HepG2 (cell line): ENCODE measurements around the gene SYT1. TPM values are rescaled to one million over a fixed set of nuclear protein-coding genes. Genes with fewer than 3 reads are reported as not detected.

Experiments used
- ATAC-seq: fragments of 200-7000 bp; cut with Tn5 transposase; 3 replicates; pipeline ENCODE4 v1.9.1; 2020; ENCODE audit warnings: mild to moderate bottlenecking, moderate library complexity
- BruUV-seq: library from RNA; stranded (reverse); fragments of 400-500 nt; replicated peaks from 2 replicates; lab custom pipeline; 2021; lab: Mats Ljungman, UMichigan
- CTCF ChIA-PET: fragments of 300-600 bp; formaldehyde crosslinking; extraction: SDS; loops from one replicate; lab custom pipeline; 2021; ENCODE audit warnings: low total read pairs, inconsistent platforms, low intra/inter-chr PET ratio; lab: Yijun Ruan, JAX
- POLR2A ChIA-PET: fragments of 350-600 bp; sonication (Branson Sonifier 250); formaldehyde crosslinking; loops from one replicate; lab custom pipeline; 2020; ENCODE audit warnings: antibody characterized with exemption, inconsistent platforms; lab: Yijun Ruan, JAX
- DNase-seq: peaks from one replicate; pipeline ENCODE4 v3.0.0-alpha.2; 2015; ENCODE audit warnings: low spot score
- FAIRE-seq: peaks from 3 replicates; lab custom pipeline; 2011; peaks lifted over from hg19 to GRCh38; lab: Jason Lieb, UNC
- H2AFZ ChIP-seq: one replicate; pipeline ENCODE4 v1.6.1; 2011; ENCODE audit warnings: low read length, inconsistent platforms
- H3K27ac ChIP-seq: fragments of 300-600 bp; 3 replicates; pipeline ENCODE4 v1.8.0; 2011; ENCODE audit warnings: mixed run types, mild to moderate bottlenecking, mixed read lengths, low read length, inconsistent platforms; ENCODE audit not compliant: insufficient read depth; ENCODE audit errors: extremely low read length
- H3K27me3 ChIP-seq, 2 experiments: fragments of 200-600 bp in 1 of 2; 2 replicates in 1 of 2; 3 replicates in 1 of 2; pipeline versions ENCODE4 v1.6.0 to v1.8.0; 2011; ENCODE audit warnings: low read length in 2 of 2, mild to moderate bottlenecking in 2 of 2, moderate library complexity in 2 of 2, inconsistent platforms in 1 of 2; ENCODE audit not compliant: insufficient read depth in 2 of 2, control insufficient read depth in 1 of 2
- H3K36me3 ChIP-seq, 2 experiments: fragments of 200-600 bp in 1 of 2; replicated peaks in 1 of 2; 2 replicates in 1 of 2; 3 replicates in 1 of 2; pipeline versions ENCODE4 v1.5.1 to v1.8.0; 2011; ENCODE audit warnings: low read length in 2 of 2, inconsistent platforms in 1 of 2; ENCODE audit not compliant: insufficient read depth in 2 of 2, control insufficient read depth in 1 of 2
- H3K4me1 ChIP-seq: 2 replicates; pipeline ENCODE4 v1.5.1; 2012; ENCODE audit warnings: low read length, inconsistent platforms; ENCODE audit not compliant: insufficient read depth
- H3K4me2 ChIP-seq: 2 replicates; pipeline ENCODE4 v1.6.0; 2011; ENCODE audit warnings: low read depth, low read length, inconsistent platforms
- H3K4me3 ChIP-seq, 3 experiments: fragments of 200-600 bp in 1 of 3; sonication (generic), shearing (Covaris generic) in 1 of 3; replicated peaks in 1 of 3; 2 replicates each; pipeline ENCODE4 v1.5.1; 2011 to 2016; ENCODE audit warnings: low read length in 3 of 3, inconsistent platforms in 2 of 3, low read depth in 2 of 3, mild to moderate bottlenecking in 2 of 3, control low read depth in 1 of 3, mixed read lengths in 1 of 3; ENCODE audit not compliant: insufficient read depth in 1 of 3
- H3K79me2 ChIP-seq: one replicate; pipeline ENCODE4 v1.6.1; 2011; ENCODE audit warnings: low read length, inconsistent platforms; ENCODE audit not compliant: insufficient read depth
- H3K9ac ChIP-seq: 2 replicates; pipeline ENCODE4 v1.6.0; 2011; ENCODE audit warnings: mild to moderate bottlenecking, low read depth, low read length, inconsistent platforms; ENCODE audit not compliant: insufficient read depth
- H3K9me3 ChIP-seq: 2 replicates; pipeline ENCODE4 v1.5.1; 2012; ENCODE audit warnings: mild to moderate bottlenecking, low read length
- H4K20me1 ChIP-seq: 2 replicates; pipeline ENCODE4 v1.6.0; 2011; ENCODE audit warnings: inconsistent platforms, mild to moderate bottlenecking, low read length, moderate library complexity; ENCODE audit not compliant: insufficient read depth
- FOSL2 ChIP-seq: sonication (generic); formaldehyde crosslinking; IDR thresholded peaks from 2 replicates; pipeline ENCODE4 v1.4.0; 2020; ENCODE audit warnings: missing genetic modification reagents
- FOXK1 ChIP-seq: sonication (generic); formaldehyde crosslinking; IDR thresholded peaks from 2 replicates; pipeline ENCODE4 v1.4.0; 2020; ENCODE audit warnings: low read depth, missing genetic modification reagents, borderline replicate concordance
- FOXM1 ChIP-seq: sonication (generic); formaldehyde crosslinking; IDR thresholded peaks from 2 replicates; pipeline ENCODE4 v1.5.0; 2020; ENCODE audit warnings: missing genetic modification reagents
- RNF219 ChIP-seq: sonication (generic); formaldehyde crosslinking; IDR thresholded peaks from 2 replicates; pipeline ENCODE4 v1.5.0; 2020; ENCODE audit warnings: mild to moderate bottlenecking, missing genetic modification reagents
- RORA ChIP-seq: sonication (generic); formaldehyde crosslinking; IDR thresholded peaks from 2 replicates; pipeline ENCODE4 v1.5.0; 2020; ENCODE audit warnings: mild to moderate bottlenecking, missing genetic modification reagents, moderate library complexity
- ZMYM3 ChIP-seq: sonication (generic); formaldehyde crosslinking; IDR thresholded peaks from 2 replicates; pipeline ENCODE4 v1.5.1; 2020; ENCODE audit warnings: mild to moderate bottlenecking, missing genetic modification reagents
- ZNF337 ChIP-seq: sonication (generic); formaldehyde crosslinking; IDR thresholded peaks from 2 replicates; pipeline ENCODE4 v1.5.1; 2020; ENCODE audit warnings: missing genetic modification reagents, low read depth, mild to moderate bottlenecking, borderline replicate concordance
- ZNF558 ChIP-seq: sonication (generic); formaldehyde crosslinking; IDR thresholded peaks from 2 replicates; pipeline ENCODE4 v1.9.0; 2022; ENCODE audit warnings: mild to moderate bottlenecking, missing genetic modification reagents, borderline replicate concordance
- ZNF562 ChIP-seq: sonication (generic); formaldehyde crosslinking; IDR thresholded peaks from 2 replicates; pipeline ENCODE4 v1.8.0; 2022; ENCODE audit warnings: missing genetic modification reagents, borderline replicate concordance
- ZNF704 ChIP-seq: sonication (generic); formaldehyde crosslinking; IDR thresholded peaks from 2 replicates; pipeline ENCODE4 v1.8.1; 2023; ENCODE audit warnings: mild to moderate bottlenecking, inconsistent platforms, moderate library complexity, missing genetic modification reagents, borderline replicate concordance
- WGBS: methylation state at CpG from one replicate; pipeline ENCODE4 v1.1.6; 2017; ENCODE audit warnings: low lambda C conversion rate; 5-methylcytosine and 5-hydroxymethylcytosine counted together
- in situ Hi-C: cut with HindIII; loops from 2 replicates; pipeline ENCODE4 v1.10.0; 2017; ENCODE audit warnings: low pct_unique_long_range_greater_than_20kb; ENCODE audit not compliant: extremely low pct_ligation_motif_present
- intact Hi-C: fragments of 100-400 bp; cut with micrococcal nuclease; formaldehyde crosslinking; loops from one replicate; pipeline ENCODE4 v1.10.0; 2022; ENCODE audit not compliant: unreplicated experiment
- polyA plus RNA-seq, 8 experiments: library from polyadenylated mRNA; depleted of rRNA in 3 of 8; stranded (reverse) in 7 of 8; unstranded in 1 of 8; fragments of >200 nt; fragmentation: Illumina TruSeq in 4 of 8; extraction: Trizol in 4 of 8; gene quantifications; 2 replicates each; pipeline versions ENCODE4 v1.2.1 to v1.2.3, GENCODE V29; 2011 to 2016; ENCODE audit warnings: low read depth in 4 of 8, missing spikeins in 1 of 8, mixed read lengths in 1 of 8; ENCODE audit not compliant: insufficient read depth in 1 of 8
- total RNA-seq, 5 experiments: library from RNA; depleted of rRNA; stranded (reverse); fragments of >200 nt; fragmentation: Illumina TruSeq; extraction: Trizol; gene quantifications; 2 replicates each; pipeline ENCODE4 v1.2.3, GENCODE V29; 2016; ENCODE audit warnings: low read depth in 1 of 5
- TF ChIP-seq, protein P1 (sequence below): sonication (generic); formaldehyde crosslinking; IDR thresholded peaks from 2 replicates; pipeline ENCODE4 v1.5.1; 2020; ENCODE audit warnings: mild to moderate bottlenecking, missing genetic modification reagents, moderate library complexity
- TF ChIP-seq, protein P2 (sequence below): sonication (generic); formaldehyde crosslinking; IDR thresholded peaks from 2 replicates; pipeline ENCODE4 v1.4.0; 2020; ENCODE audit warnings: mild to moderate bottlenecking, missing genetic modification reagents
- TF ChIP-seq, protein P3 (sequence below): sonication (generic); formaldehyde crosslinking; conservative IDR thresholded peaks from 2 replicates; pipeline ENCODE4 v1.8.1; 2023; ENCODE audit warnings: missing genetic modification reagents

SYT1 gene
- total and polyA plus RNA-seq, 2 of the 13 experiments (the other 11 are each of a cell fraction or from before 2014, with no cell fraction given) = not detected

DNA sequence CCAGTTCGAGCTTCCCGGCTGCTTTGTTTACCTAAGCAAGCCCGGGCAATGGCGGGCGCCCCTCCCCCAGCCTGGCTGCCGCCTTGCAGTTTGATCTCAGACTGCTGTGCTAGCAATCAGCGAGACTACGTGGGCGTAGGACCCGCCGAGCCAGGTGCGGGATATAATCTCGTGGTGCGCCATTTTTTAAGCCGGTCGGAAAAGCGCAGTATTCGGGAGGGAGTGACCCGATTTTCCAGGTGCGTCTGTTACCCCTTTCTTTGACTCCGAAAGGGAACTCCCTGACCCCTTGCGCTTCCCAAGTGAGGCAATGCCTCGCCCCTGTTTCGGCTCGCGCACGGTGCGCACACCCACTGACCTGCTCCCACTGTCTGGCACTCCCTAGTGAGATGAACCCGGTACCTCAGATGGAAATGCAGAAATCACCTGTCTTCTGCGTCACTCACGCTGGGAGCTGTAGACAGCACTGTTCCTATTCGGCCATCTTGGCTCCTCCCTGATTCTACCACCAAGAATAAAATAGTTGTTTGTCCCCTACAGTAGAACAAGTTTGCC, 180.7 kb downstream of the SYT1 start (continued):
- TF ChIP-seq FOXK1 = peak; percentile 31; the same call in 1 of the 2 replicates
- TF ChIP-seq, protein P1, sequence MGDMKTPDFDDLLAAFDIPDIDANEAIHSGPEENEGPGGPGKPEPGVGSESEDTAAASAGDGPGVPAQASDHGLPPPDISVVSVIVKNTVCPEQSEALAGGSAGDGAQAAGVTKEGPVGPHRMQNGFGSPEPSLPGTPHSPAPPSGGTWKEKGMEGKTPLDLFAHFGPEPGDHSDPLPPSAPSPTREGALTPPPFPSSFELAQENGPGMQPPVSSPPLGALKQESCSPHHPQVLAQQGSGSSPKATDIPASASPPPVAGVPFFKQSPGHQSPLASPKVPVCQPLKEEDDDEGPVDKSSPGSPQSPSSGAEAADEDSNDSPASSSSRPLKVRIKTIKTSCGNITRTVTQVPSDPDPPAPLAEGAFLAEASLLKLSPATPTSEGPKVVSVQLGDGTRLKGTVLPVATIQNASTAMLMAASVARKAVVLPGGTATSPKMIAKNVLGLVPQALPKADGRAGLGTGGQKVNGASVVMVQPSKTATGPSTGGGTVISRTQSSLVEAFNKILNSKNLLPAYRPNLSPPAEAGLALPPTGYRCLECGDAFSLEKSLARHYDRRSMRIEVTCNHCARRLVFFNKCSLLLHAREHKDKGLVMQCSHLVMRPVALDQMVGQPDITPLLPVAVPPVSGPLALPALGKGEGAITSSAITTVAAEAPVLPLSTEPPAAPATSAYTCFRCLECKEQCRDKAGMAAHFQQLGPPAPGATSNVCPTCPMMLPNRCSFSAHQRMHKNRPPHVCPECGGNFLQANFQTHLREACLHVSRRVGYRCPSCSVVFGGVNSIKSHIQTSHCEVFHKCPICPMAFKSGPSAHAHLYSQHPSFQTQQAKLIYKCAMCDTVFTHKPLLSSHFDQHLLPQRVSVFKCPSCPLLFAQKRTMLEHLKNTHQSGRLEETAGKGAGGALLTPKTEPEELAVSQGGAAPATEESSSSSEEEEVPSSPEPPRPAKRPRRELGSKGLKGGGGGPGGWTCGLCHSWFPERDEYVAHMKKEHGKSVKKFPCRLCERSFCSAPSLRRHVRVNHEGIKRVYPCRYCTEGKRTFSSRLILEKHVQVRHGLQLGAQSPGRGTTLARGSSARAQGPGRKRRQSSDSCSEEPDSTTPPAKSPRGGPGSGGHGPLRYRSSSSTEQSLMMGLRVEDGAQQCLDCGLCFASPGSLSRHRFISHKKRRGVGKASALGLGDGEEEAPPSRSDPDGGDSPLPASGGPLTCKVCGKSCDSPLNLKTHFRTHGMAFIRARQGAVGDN (CRISPR knock-in tag) = 0 out of 2 replicates have a peak, but pooled peaks have one; percentile 12

GRCh38 chr12:79046021-79046420, 181.4 kb downstream of the SYT1 start:
- POLR2A ChIA-PET = no interaction called here
- H3K27ac ChIP-seq = no peak overlapping the region
- no peak for ATAC-seq
- no peak for DNase-seq
- H3K4me2 ChIP-seq = no peak overlapping the region
- 38% methylated on average over 1 of the region's 1 CpG for WGBS
- no peaks in the 10 kb centered on the region for H3K36me3 ChIP-seq
- no peaks in the 10 kb centered on the region for H3K79me2 ChIP-seq
- in situ Hi-C loops (no loop called here), intact Hi-C loops (no loop called here)
- H2AFZ ChIP-seq = no peak overlapping the region
- BruUV-seq = no TSS peak
- H3K4me3 ChIP-seq = no peak overlapping the region
- CTCF ChIA-PET = no interaction called here
- 0 out of 2 replicates have a peak, but pooled peaks cover 4% of the 10 kb centered on the region for H3K4me1 ChIP-seq
- no peak overlapping the region for H3K9ac ChIP-seq
- H3K9me3 ChIP-seq = no peaks in the 10 kb centered on the region
- no peaks in the 10 kb centered on the region for H4K20me1 ChIP-seq
- FAIRE-seq = no peak
- no peaks in the 10 kb centered on the region for H3K27me3 ChIP-seq
- TF ChIP-seq FOSL2 (CRISPR knock-in tag) (no peak), ZNF337 (CRISPR knock-in tag) (no peak), ZMYM3 (CRISPR knock-in tag) (no peak), ZNF704 (CRISPR knock-in tag) (no peak), RNF219 (no peak), ZNF562 (CRISPR knock-in tag) (no peak), ZNF558 (CRISPR knock-in tag) (no peak), FOXM1 (CRISPR knock-in tag) (no peak), RORA (no peak)
- TF ChIP-seq, protein P2, sequence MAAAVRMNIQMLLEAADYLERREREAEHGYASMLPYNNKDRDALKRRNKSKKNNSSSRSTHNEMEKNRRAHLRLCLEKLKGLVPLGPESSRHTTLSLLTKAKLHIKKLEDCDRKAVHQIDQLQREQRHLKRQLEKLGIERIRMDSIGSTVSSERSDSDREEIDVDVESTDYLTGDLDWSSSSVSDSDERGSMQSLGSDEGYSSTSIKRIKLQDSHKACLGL (CRISPR knock-in tag) = no peak
- TF ChIP-seq, protein P3, sequence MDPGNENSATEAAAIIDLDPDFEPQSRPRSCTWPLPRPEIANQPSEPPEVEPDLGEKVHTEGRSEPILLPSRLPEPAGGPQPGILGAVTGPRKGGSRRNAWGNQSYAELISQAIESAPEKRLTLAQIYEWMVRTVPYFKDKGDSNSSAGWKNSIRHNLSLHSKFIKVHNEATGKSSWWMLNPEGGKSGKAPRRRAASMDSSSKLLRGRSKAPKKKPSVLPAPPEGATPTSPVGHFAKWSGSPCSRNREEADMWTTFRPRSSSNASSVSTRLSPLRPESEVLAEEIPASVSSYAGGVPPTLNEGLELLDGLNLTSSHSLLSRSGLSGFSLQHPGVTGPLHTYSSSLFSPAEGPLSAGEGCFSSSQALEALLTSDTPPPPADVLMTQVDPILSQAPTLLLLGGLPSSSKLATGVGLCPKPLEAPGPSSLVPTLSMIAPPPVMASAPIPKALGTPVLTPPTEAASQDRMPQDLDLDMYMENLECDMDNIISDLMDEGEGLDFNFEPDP (CRISPR knock-in tag) = no peak
